GM21390 (cell line): ENCODE data around the gene CABP4.
"Not testable (repeated sequence)": the region's sequence is repeated elsewhere in the genome, so short reads cannot be mapped to it uniquely, and the experiment has no call there.

Experiments used
- ATAC-seq: cut with Tn5 transposase; IDR thresholded peaks from one replicate; pipeline ENCODE4 v1.9.1; 2021; ENCODE audit not compliant: unreplicated experiment

CABP4 gene

GRCh38 chr11:67476692-67477091 is 21.5 kb downstream of the CABP4 start:
- ATAC-seq: not testable (repeated sequence)

GRCh38 chr11:67477344-67478050 is 22.3 kb downstream of the CABP4 start:
- ATAC-seq: not testable (repeated sequence)

GRCh38 chr11:67482275-67482826 is 27.2 kb downstream of the CABP4 start:
- ATAC-seq: no peak

GRCh38 chr11:67482827-67483798 is 28.0 kb downstream of the CABP4 start, which contains the start of gene AIP:
Gene AIP, plus strand, starts transcription at chr11:67483026. Its CDS starts 133 bp downstream, at chr11:67483159.
- ATAC-seq: peak; percentile 59

GRCh38 chr11:67483831-67484665 is 28.9 kb downstream of the CABP4 start:
- no peak for ATAC-seq

DNA sequence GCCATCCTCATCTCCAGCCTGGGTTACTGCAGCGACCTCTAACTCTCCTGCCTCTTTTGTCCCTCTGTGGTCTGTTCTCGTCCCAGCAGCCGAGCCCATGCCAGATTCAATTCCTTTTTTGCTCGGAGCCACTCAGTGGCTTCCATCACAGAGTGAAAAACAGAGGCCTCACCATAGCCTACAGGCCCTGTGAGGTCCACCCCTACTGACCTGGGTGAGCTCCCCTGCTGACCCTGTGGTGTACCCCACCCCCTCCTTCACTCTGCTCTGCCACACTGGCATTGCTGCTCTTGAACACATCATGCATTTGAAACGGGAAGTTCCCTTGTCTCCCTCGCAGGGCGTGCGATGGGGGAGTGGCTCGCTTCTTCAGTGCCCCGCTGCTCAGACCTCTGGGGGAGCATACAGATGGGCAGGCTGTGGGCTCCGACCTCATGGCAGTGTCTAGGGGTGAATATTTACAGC is 29.7 kb downstream of the CABP4 start:
- ATAC-seq: no peak

DNA sequence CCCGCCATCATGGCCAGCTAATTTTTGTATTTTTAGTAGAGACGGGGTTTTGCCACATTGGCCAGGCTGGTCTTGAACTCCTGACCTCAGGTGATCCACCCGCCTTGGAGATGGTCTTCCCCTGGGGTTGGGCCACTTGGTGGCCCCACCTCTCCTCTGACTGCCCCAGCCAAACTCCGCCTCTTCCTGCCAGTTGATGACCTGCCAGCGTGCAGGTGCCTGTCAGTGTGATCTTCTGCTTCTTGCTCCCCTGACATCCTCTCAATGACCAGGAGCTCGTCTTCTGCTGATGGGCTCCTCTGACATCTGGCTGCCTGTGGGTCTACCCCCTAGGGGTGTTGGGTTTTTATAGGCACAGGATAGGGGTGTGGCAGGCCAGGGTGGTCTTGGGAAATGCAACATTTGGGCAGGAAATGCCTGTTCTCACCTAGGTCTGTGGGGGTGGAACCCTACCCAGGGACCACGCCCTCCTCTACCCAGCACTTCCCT is 30.8 kb downstream of the CABP4 start:
- ATAC-seq: not testable (repeated sequence)

GRCh38 chr11:67486481-67487195 is 31.5 kb downstream of the CABP4 start:
- ATAC-seq: no peak

GRCh38 chr11:67489203-67489884 is 34.2 kb downstream of the CABP4 start:
- no peak for ATAC-seq

- no peak for ATAC-seq
Observed at GRCh38 chr11:67489885-67490726, 35.0 kb downstream of the CABP4 start.

GRCh38 chr11:67490727-67491065 is 35.5 kb downstream of the CABP4 start:
- no peak for ATAC-seq

GRCh38 chr11:67491276-67492068 is 36.3 kb downstream of the CABP4 start:
- no peak for ATAC-seq

DNA sequence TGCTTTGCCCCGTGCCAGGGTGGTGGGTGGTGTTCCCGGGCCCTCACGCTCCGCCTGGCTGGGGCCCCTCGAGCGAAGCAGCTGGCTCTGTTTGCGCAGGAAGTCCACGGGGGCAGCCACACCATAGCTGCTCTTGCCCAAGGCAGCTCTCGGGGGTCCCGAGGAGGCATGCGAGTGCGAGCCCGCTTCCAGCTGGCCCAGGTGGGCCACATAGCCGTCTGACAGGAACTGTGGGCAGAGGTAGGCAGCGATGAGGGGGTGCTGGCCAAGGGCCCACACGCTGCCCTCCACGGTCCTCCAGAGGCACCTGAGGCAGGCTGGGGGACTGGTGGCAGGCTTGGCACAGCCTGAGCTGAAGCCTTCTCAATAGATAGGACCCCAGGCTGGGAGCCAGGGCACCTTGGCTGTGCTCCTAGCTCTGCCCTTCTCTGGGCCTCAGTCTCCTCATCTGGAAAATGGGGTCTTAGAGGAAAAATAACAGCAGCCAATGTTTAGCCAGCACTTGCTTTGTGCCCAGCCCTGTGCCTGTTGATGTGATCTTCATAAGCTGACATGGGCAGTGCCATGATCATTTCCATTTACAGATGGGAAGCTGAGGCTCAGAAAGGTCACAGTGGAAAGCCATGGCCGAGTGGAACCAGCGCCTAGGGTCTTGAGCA is 37.0 kb downstream of the CABP4 start:
- no peak for ATAC-seq

- no peak for ATAC-seq
Observed at GRCh38 chr11:67492801-67493547, 37.8 kb downstream of the CABP4 start.

DNA sequence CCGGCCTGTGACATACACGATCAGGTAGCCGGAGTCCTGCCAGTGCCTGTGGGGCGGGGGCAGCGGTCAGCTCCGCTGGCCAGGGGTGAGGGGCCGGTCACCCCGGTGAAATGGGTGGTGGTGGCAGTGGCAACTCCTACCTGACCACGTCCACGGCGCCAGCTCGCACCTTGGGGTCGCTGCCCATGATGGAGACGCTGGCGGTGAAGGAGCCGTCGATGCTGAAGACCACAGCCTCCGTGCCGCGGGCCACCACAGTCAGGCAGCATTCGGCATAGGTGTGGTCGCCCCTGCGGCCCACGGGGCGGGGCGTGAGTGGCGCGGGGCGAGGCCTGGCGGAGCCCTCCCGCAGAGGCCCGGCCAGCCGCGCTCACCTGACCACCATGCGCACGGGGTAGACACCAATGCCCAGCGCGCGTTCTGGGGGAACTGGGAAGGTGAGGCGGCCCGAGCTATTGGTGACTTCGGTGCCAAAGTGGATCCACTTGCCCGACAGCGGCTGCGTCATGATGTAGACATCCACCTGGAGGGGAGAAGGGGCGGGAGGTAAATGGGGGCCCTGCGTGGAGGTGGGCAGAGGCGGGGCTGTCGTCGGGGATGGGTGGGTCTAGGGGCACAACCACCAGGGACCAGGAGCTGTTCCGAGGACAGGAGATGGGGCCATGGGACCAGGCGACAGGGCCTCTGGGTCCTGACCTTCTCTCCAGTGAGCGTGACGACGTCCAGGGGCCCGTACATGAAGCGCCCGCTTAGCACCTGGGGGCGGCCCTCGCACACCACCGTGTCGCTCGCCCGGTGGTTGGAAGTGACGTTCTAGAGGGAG is 38.6 kb downstream of the CABP4 start:
- no peak for ATAC-seq
